Measurements from ENCODE around the gene HDAC3. TPM values are rescaled to one million over a fixed set of nuclear protein-coding genes. Genes with fewer than 3 reads are reported as not detected.
A peak's percentile ranks its signal among the peaks of the same experiment; 100 is the strongest.
"Not testable (repeated sequence)": the region's sequence is repeated elsewhere in the genome, so short reads cannot be mapped to it uniquely, and the experiment has no call there.

Gene HDAC3
- total and polyA plus RNA-seq, 9 donors, result 39.8 to 62.2 (median 55.4) TPM

GRCh38 chr5:141618030-141618803, 18.4 kb downstream of the HDAC3 start:
- peak overlapping the region; percentile 83 for H3K4me3 ChIP-seq (ENCODE audit: low read length)
- DNase-seq, result peak; percentile 47
- H3K27ac ChIP-seq (ENCODE audit: low read length), result peak overlapping the region; percentile 70
- no peaks in the 10 kb centered on the region for H3K9me3 ChIP-seq (replicated peaks; ENCODE audit: control insufficient read depth, low read depth, low read length)
- no peaks in the 10 kb centered on the region for H3K27me3 ChIP-seq (ENCODE audit: control insufficient read depth, insufficient read depth, low read length)
- 1% methylated on average over 36 of the region's 36 CpGs for WGBS (ENCODE audit: insufficient coverage)
- H3K4me1 ChIP-seq (ENCODE audit: control insufficient read depth, insufficient read depth, low read length), result peaks cover 11% of the 10 kb centered on the region
- peaks cover 16% of the 10 kb centered on the region for H3K36me3 ChIP-seq (ENCODE audit: control insufficient read depth, insufficient read depth, low read length)

GRCh38 chr5:141617682-141618029, 19.0 kb downstream of the HDAC3 start:
- no CpG with 5 or more reads among the region's 9 CpGs for WGBS (ENCODE audit: insufficient coverage)
- Histone ChIP-seq H3K36me3 (ENCODE audit: control insufficient read depth, insufficient read depth, low read length) (peaks cover 13% of the 10 kb centered on the region), H3K27me3 (ENCODE audit: control insufficient read depth, insufficient read depth, low read length) (no peaks in the 10 kb centered on the region), H3K4me1 (ENCODE audit: control insufficient read depth, insufficient read depth, low read length) (peaks cover 11% of the 10 kb centered on the region), H3K4me3 (ENCODE audit: low read length) (peak overlapping the region; percentile 83), H3K27ac (ENCODE audit: low read length) (peak overlapping the region; percentile 70), H3K9me3 (replicated peaks; ENCODE audit: control insufficient read depth, low read depth, low read length) (no peaks in the 10 kb centered on the region)
- DNase-seq, result no peak

- Histone ChIP-seq H3K36me3 (ENCODE audit: control insufficient read depth, insufficient read depth, low read length) (peaks cover 11% of the 10 kb centered on the region), H3K4me1 (ENCODE audit: control insufficient read depth, insufficient read depth, low read length) (peaks cover 11% of the 10 kb centered on the region), H3K27ac (ENCODE audit: low read length) (no peak overlapping the region), H3K27me3 (ENCODE audit: control insufficient read depth, insufficient read depth, low read length) (no peaks in the 10 kb centered on the region), H3K9me3 (replicated peaks; ENCODE audit: control insufficient read depth, low read depth, low read length) (no peaks in the 10 kb centered on the region), H3K4me3 (ENCODE audit: low read length) (no peak overlapping the region)
- DNase-seq, result no peak
- WGBS (ENCODE audit: insufficient coverage), result no CpG with 5 or more reads among the region's 2 CpGs
These were observed 19.5 kb downstream of the HDAC3 start for GRCh38 chr5:141617128-141617527.

DNA sequence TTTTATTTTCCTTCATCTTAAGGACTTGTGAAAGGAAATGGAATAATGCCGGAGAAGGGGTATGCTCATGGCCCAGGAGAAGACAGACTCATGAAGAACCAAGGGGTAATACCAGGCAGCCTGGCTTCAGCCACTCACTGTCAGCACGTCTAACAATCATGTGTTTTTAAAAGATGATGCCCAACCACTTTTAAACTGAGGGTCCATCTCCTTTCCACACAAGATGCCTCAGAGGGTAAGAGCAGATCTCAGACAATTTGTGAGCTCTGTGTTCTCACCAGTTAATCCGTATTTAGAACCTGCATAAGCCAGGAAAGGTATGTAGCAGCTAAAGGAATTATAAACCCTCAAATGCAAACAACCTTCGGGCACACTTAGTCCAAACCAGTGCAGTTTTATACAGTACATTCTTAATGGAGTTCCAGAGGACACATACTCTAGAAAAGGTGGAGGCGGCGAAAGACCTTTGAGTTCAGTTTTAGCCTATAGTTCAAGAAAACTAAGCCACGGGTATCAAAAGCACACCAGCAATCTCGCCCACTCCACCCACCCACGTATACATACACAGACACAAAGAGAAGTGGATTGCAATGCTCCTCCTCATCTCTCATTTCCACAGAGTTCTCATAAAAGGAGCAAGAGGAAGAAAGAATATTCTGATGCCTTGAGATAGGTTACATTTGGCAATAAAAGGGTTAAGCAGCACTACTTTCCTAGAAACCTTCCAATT, 20.5 kb downstream of the HDAC3 start:
- Histone ChIP-seq H3K4me1 (ENCODE audit: control insufficient read depth, insufficient read depth, low read length) (peaks cover 11% of the 10 kb centered on the region), H3K27me3 (ENCODE audit: control insufficient read depth, insufficient read depth, low read length) (no peaks in the 10 kb centered on the region), H3K4me3 (ENCODE audit: low read length) (no peak overlapping the region), H3K36me3 (ENCODE audit: control insufficient read depth, insufficient read depth, low read length) (peaks cover 4% of the 10 kb centered on the region), H3K9me3 (replicated peaks; ENCODE audit: control insufficient read depth, low read depth, low read length) (no peaks in the 10 kb centered on the region), H3K27ac (ENCODE audit: low read length) (no peak overlapping the region)
- DNase-seq, result no peak
- 40% methylated on average over 1 of the region's 9 CpGs for WGBS (ENCODE audit: insufficient coverage)

GRCh38 chr5:141613344-141613743, 23.3 kb downstream of the HDAC3 start:
- Histone ChIP-seq H3K27ac (ENCODE audit: low read length) (no peak overlapping the region), H3K9me3 (replicated peaks; ENCODE audit: control insufficient read depth, low read depth, low read length) (no peaks in the 10 kb centered on the region), H3K4me3 (ENCODE audit: low read length) (no peak overlapping the region), H3K36me3 (ENCODE audit: control insufficient read depth, insufficient read depth, low read length) (no peaks in the 10 kb centered on the region), H3K27me3 (ENCODE audit: control insufficient read depth, insufficient read depth, low read length) (no peaks in the 10 kb centered on the region), H3K4me1 (ENCODE audit: control insufficient read depth, insufficient read depth, low read length) (peaks cover 8% of the 10 kb centered on the region)
- no peak for DNase-seq

DNA sequence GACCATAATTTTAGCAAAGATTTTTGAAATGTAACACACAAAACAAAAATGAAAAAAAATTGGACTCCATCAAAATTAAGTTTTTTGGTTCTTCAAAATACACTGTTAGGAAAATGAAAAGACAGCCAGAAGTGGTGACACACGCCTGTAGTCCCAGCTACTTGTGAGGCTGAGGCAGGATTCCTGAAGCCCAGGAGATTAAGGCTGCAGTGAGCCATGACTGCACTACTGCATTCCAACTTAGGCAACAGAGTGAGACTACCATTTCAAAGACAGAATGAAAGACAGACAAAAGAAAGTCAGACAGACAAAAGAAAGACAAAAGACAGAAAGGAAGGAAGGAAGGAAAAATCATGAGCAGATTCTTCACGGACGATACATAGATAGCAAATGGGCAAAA, 25.4 kb downstream of the HDAC3 start:
- no peaks in the 10 kb centered on the region for H3K9me3 ChIP-seq (replicated peaks; ENCODE audit: control insufficient read depth, low read depth, low read length)
- no peaks in the 10 kb centered on the region for H3K36me3 ChIP-seq (ENCODE audit: control insufficient read depth, insufficient read depth, low read length)
- H3K4me1 ChIP-seq (ENCODE audit: control insufficient read depth, insufficient read depth, low read length), result no peaks in the 10 kb centered on the region
- H3K27me3 ChIP-seq (ENCODE audit: control insufficient read depth, insufficient read depth, low read length), result no peaks in the 10 kb centered on the region
- DNase-seq, result no peak
- no peak overlapping the region for H3K4me3 ChIP-seq (ENCODE audit: low read length)
- H3K27ac ChIP-seq (ENCODE audit: low read length), result no peak overlapping the region
- WGBS (ENCODE audit: insufficient coverage), result no CpG with 5 or more reads among the region's 3 CpGs

DNA sequence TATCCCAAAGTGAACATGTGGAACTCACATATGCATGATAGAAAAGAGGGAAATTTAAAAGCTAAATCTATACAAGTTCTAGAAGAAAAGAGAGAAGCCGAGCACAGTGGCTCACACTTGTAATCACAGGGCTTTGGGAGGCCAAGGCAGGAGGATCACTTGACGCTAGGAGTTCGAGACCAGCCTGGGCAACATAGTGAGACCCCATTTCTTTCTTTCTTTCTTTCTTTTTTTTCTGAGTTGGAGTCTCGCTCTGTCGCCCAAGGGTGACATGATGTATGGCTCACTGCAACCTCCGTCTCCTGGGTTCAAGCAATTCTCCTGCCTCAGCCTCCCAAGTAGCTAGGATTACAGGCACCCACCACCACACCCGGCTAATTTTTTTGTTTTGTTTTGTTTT, 26.7 kb downstream of the HDAC3 start:
- DNase-seq; H3K27me3 ChIP-seq (ENCODE audit: control insufficient read depth, insufficient read depth, low read length); H3K27ac ChIP-seq (ENCODE audit: low read length); H3K9me3 ChIP-seq (replicated peaks; ENCODE audit: control insufficient read depth, low read depth, low read length); H3K36me3 ChIP-seq (ENCODE audit: control insufficient read depth, insufficient read depth, low read length); H3K4me1 ChIP-seq (ENCODE audit: control insufficient read depth, insufficient read depth, low read length); H3K4me3 ChIP-seq (ENCODE audit: low read length): not testable (repeated sequence)
- whole genome bisulfite sequencing (ENCODE audit: insufficient coverage), result 95% methylated on average over 3 of the region's 7 CpGs

- Histone ChIP-seq H3K9me3 (replicated peaks; ENCODE audit: control insufficient read depth, low read depth, low read length) (no peaks in the 10 kb centered on the region), H3K4me1 (ENCODE audit: control insufficient read depth, insufficient read depth, low read length) (no peaks in the 10 kb centered on the region), H3K4me3 (ENCODE audit: low read length) (no peak overlapping the region), H3K36me3 (ENCODE audit: control insufficient read depth, insufficient read depth, low read length) (no peaks in the 10 kb centered on the region), H3K27ac (ENCODE audit: low read length) (no peak overlapping the region), H3K27me3 (ENCODE audit: control insufficient read depth, insufficient read depth, low read length) (no peaks in the 10 kb centered on the region)
- WGBS (ENCODE audit: insufficient coverage), result no CpG with 5 or more reads among the region's 3 CpGs
- no peak for DNase-seq
These were observed 27.6 kb downstream of the HDAC3 start for GRCh38 chr5:141609044-141609443.

- H3K9me3 ChIP-seq (replicated peaks; ENCODE audit: control insufficient read depth, low read depth, low read length), result no peaks in the 10 kb centered on the region
- H3K4me1 ChIP-seq (ENCODE audit: control insufficient read depth, insufficient read depth, low read length), result peaks cover 3% of the 10 kb centered on the region
- H3K4me3 ChIP-seq (ENCODE audit: low read length), result no peak overlapping the region
- H3K36me3 ChIP-seq (ENCODE audit: control insufficient read depth, insufficient read depth, low read length), result no peaks in the 10 kb centered on the region
- H3K27ac ChIP-seq (ENCODE audit: low read length), result no peak overlapping the region
- no peak for DNase-seq
- H3K27me3 ChIP-seq (ENCODE audit: control insufficient read depth, insufficient read depth, low read length), result no peaks in the 10 kb centered on the region
- WGBS (ENCODE audit: insufficient coverage), result no CpG with 5 or more reads among the region's 1 CpG
These were observed 28.1 kb downstream of the HDAC3 start for GRCh38 chr5:141608557-141608956.

- H3K27me3 ChIP-seq (ENCODE audit: control insufficient read depth, insufficient read depth, low read length), result no peaks in the 10 kb centered on the region
- H3K4me3 ChIP-seq (ENCODE audit: low read length), result no peak overlapping the region
- WGBS (ENCODE audit: insufficient coverage), result 71% methylated on average over 1 of the region's 2 CpGs
- H3K4me1 ChIP-seq (ENCODE audit: control insufficient read depth, insufficient read depth, low read length), result peaks cover 3% of the 10 kb centered on the region
- H3K9me3 ChIP-seq (replicated peaks; ENCODE audit: control insufficient read depth, low read depth, low read length), result no peaks in the 10 kb centered on the region
- no peaks in the 10 kb centered on the region for H3K36me3 ChIP-seq (ENCODE audit: control insufficient read depth, insufficient read depth, low read length)
- no peak for DNase-seq
- no peak overlapping the region for H3K27ac ChIP-seq (ENCODE audit: low read length)
These were observed 28.6 kb downstream of the HDAC3 start for GRCh38 chr5:141608046-141608445.

Data from muscle of leg (tissue), 11 donors.